ENCODE results near the gene TTLL12. TPM values are rescaled to one million over a fixed set of nuclear protein-coding genes. Genes with fewer than 3 reads are reported as not detected.

The TTLL12 gene
- total RNA-seq, 1 donor from 2014 or later = 36.6 TPM

- Mint-ChIP-seq H3K36me3 (ENCODE audit: unreplicated experiment) (no peaks in the 10 kb centered on the region), H3K27me3 (ENCODE audit: unreplicated experiment) (peaks cover 6% of the 10 kb centered on the region), H3K27ac (ENCODE audit: unreplicated experiment) (no peak overlapping the region), H3K9me3 (ENCODE audit: unreplicated experiment) (no peaks in the 10 kb centered on the region), H3K4me3 (ENCODE audit: unreplicated experiment) (no peak overlapping the region), H3K4me1 (ENCODE audit: low read depth, unreplicated experiment) (peaks cover 3% of the 10 kb centered on the region)
- DNase-seq = no peak
- no peak for TF ChIP-seq CTCF (IDR thresholded peaks at IDR 0.05; ENCODE audit: partially characterized antibody, unreplicated experiment)
Observed at GRCh38 chr22:43179146-43179910, 7.6 kb downstream of the TTLL12 start.

GRCh38 chr22:43177479-43177878 lies 9.5 kb downstream of the TTLL12 start:
- H3K27ac Mint-ChIP-seq (ENCODE audit: unreplicated experiment) = no peak overlapping the region
- no peak for DNase-seq
- peaks cover 8% of the 10 kb centered on the region for H3K27me3 Mint-ChIP-seq (ENCODE audit: unreplicated experiment)
- H3K9me3 Mint-ChIP-seq (ENCODE audit: unreplicated experiment) = no peaks in the 10 kb centered on the region
- H3K4me1 Mint-ChIP-seq (ENCODE audit: low read depth, unreplicated experiment) = no peaks in the 10 kb centered on the region
- TF ChIP-seq CTCF (IDR thresholded peaks at IDR 0.05; ENCODE audit: partially characterized antibody, unreplicated experiment) = no peak
- H3K4me3 Mint-ChIP-seq (ENCODE audit: unreplicated experiment) = no peak overlapping the region
- H3K36me3 Mint-ChIP-seq (ENCODE audit: unreplicated experiment) = no peaks in the 10 kb centered on the region

GRCh38 chr22:43176090-43176489 lies 10.8 kb downstream of the TTLL12 start:
- Mint-ChIP-seq H3K4me3 (ENCODE audit: unreplicated experiment) (no peak overlapping the region), H3K4me1 (ENCODE audit: low read depth, unreplicated experiment) (no peaks in the 10 kb centered on the region), H3K9me3 (ENCODE audit: unreplicated experiment) (no peaks in the 10 kb centered on the region), H3K27ac (ENCODE audit: unreplicated experiment) (no peak overlapping the region), H3K36me3 (ENCODE audit: unreplicated experiment) (no peaks in the 10 kb centered on the region), H3K27me3 (ENCODE audit: unreplicated experiment) (peaks cover 5% of the 10 kb centered on the region)
- TF ChIP-seq CTCF (IDR thresholded peaks at IDR 0.05; ENCODE audit: partially characterized antibody, unreplicated experiment) = no peak
- DNase-seq = no peak

- Mint-ChIP-seq H3K36me3 (ENCODE audit: unreplicated experiment) (no peaks in the 10 kb centered on the region), H3K4me3 (ENCODE audit: unreplicated experiment) (no peak overlapping the region), H3K4me1 (ENCODE audit: low read depth, unreplicated experiment) (no peaks in the 10 kb centered on the region), H3K27ac (ENCODE audit: unreplicated experiment) (no peak overlapping the region), H3K9me3 (ENCODE audit: unreplicated experiment) (no peaks in the 10 kb centered on the region), H3K27me3 (ENCODE audit: unreplicated experiment) (peaks cover 7% of the 10 kb centered on the region)
- no peak for TF ChIP-seq CTCF (IDR thresholded peaks at IDR 0.05; ENCODE audit: partially characterized antibody, unreplicated experiment)
- peak; percentile 14 for DNase-seq
Observed at GRCh38 chr22:43174941-43175531, 11.9 kb downstream of the TTLL12 start.

Data from glutamatergic neuron (in vitro differentiated cells).